GM21717 (cell line): ENCODE measurements around the gene DLEU7.

Experiments used
- ATAC-seq: cut with Tn5 transposase; IDR thresholded peaks from one replicate; pipeline ENCODE4 v1.9.1; 2021; ENCODE audit warnings: mild to moderate bottlenecking, moderate library complexity; ENCODE audit not compliant: unreplicated experiment

Gene DLEU7

DNA sequence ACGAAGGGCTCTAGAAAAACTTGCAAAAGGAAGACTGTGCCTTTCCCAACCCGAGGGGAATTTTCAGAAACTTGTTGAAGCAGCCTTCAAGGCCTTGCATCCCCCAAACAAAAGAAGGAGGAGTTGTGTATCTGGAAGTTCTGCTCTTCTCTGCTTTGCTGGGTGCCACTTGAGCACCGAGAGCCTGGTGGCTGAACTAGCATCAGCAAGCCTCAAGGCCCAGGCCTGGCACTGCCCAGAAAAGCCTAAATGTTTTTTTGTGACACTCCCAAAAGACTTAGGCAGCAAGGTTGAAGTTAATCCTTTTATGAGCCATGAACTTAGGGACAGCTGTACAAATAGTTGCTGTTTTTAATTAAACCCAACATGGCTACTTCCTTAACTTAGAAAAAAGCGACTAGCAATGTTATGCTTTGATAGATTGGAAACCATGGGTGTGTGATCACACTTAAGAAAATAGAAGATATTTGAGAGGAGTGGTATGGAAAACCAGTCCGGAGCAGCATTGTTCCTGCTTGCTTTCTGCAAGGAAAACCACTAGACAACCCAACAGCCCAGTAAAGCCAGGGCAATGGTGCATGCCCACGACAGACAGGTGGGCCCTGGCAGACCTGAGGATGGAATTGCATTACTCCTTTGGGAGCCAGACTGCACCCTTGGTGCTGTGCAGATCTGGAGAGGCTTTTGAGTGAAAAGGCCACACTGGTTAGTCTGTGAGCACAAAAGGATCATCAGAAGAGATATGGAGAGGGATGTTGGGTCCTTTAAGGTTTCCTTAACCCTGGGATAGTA is 788 bp upstream of the DLEU7 start:
- ATAC-seq: no peak

DNA sequence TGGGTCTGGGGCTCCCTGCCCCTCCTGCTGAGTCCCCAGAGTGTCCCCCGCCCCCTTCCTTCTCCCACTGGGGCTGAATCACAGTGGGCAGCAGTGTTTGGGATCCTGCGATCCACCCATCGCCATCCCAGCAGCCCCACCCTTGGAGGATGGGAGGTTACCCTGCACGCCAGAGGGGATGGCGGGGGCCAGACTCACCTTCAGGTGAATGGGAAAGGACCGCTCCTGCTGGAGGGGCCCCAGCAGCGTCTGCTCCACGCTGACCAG is 569 bp downstream of the DLEU7 start:
- no peak for ATAC-seq

GRCh38 chr13:50842251-50842989 is 1.1 kb downstream of the DLEU7 start:
- no peak for ATAC-seq

GRCh38 chr13:50841786-50842185 is 1.7 kb downstream of the DLEU7 start:
- no peak for ATAC-seq

GRCh38 chr13:50840284-50840683 is 3.2 kb downstream of the DLEU7 start:
- ATAC-seq: no peak

DNA sequence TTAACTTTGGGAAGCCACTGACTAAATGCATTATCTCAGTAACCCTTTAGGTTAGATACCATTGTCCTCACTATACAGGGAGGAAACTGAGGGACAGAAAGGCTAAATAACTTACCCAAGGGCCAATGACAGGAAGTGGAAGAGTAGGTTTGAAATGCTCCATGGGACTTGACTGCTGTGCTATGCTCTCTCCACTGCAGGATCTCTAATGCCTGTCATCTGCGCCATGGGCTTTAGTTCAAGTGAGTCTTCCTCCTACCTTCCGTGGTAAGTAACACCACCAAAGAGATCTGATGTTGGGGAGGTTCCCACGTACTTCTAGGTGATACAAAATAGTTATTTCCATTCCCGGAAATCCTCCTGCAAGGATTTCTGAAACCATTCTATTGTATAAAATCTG is 3.7 kb downstream of the DLEU7 start:
- no peak for ATAC-seq

- no peak for ATAC-seq
These were observed 4.8 kb downstream of the DLEU7 start for GRCh38 chr13:50838701-50839100.

DNA sequence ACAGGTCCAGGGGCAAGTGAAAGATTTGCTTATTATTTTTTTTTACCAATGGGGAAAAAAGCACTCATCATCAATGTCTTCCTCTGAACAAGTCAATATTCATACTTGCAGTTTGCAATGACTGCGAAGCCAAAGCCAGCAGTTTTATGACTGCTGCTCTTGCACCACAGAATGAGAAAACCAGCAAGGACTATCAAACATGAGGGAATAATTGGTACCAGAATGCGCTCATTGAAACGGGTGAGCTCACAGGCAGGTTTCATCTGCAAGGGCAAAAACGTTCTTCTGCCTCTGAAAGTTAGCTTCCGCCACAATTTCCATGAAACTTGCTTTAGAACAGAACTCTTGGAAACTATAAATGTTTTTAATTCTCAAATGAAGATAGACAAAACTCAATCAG is 5.5 kb downstream of the DLEU7 start:
- ATAC-seq: no peak

- no peak for ATAC-seq
These were observed 12.0 kb downstream of the DLEU7 start for GRCh38 chr13:50831512-50831911.

GRCh38 chr13:50829896-50830295 is 13.6 kb downstream of the DLEU7 start:
- no peak for ATAC-seq

GRCh38 chr13:50829226-50829625 is 14.3 kb downstream of the DLEU7 start:
- ATAC-seq: no peak

GRCh38 chr13:50826035-50826434 is 17.5 kb downstream of the DLEU7 start:
- ATAC-seq: no peak

DNA sequence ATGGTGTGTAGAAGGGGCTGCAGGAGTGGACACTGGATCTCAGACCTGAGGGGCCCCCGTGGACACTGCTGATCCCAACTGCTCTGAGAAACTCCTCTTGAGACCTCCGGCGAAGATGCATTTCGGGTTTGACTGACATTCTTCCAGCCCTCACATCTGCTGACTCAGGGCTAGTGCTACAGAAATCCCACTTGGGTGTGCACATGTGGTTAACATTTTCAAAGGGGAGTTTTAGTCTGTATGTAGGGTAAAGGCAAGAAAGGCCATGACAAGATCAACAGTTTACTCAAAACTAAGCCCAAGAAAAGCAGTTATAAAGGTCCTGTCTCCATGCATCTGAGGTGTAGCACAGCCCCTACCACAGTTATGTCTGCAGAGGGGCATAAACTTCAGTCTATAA is 31.2 kb downstream of the DLEU7 start:
- no peak for ATAC-seq

DNA sequence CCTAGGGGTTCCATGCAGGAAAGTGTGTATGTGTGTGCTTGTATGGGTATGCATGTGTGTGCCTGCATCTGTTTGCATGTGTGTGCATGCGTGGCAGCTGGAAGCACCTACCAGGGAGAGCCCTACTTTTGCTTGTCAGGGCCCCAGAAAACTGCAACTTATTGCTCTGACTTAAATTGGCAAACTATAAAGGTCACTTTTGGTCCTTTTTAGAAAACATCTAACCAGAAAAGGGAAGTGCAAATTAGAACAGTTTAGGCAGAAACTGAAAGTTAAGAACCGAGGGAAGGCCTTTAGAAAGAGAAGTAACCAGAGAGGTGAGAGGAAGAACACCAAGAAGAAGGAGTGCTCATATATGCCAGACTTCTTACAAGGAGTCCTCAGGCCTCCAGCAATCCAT is 32.5 kb downstream of the DLEU7 start:
- peak; percentile 93 for ATAC-seq

DNA sequence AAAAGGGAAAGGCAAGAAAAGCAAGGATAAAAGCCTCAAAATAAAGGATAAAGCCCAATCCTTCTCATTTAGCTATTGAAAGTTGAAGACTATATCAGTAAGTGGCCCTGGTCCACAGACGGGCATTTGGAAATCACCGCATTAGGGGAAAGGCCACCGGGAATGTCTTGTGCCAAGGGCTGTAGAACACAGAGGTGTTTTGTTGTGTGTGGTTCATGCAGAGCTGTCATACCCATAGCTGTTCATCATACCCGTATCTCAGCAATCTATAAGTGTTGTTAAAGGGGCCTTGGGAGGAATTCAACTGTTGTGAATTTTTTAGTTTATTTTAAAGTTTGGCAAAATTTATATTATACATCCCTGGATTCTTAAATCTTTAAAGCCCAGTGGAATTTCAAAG is 33.0 kb downstream of the DLEU7 start:
- ATAC-seq: no peak

GRCh38 chr13:50809133-50810090 is 34.1 kb downstream of the DLEU7 start:
- no peak for ATAC-seq

DNA sequence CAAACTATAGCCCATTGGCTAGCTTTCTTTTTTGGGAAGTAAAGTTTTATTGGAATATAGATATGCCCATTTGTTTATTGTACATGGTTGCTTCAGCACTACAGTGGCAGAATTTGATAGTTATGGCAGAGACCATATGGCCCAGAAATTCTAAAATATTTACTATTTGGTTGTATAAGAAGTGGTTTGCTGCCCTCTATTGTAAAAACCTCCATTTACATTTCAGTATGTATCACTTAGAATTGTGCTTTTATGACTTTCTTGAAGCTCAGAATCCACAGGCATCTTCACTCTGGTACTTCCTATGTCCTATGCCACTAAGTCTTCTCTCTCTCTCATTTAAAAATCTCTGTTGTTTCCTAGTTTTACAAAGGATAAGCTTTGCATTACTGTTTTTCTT is 37.7 kb downstream of the DLEU7 start:
- ATAC-seq: no peak

- ATAC-seq: peak; percentile 82
These were observed 42.2 kb downstream of the DLEU7 start for GRCh38 chr13:50801087-50801931.

DNA sequence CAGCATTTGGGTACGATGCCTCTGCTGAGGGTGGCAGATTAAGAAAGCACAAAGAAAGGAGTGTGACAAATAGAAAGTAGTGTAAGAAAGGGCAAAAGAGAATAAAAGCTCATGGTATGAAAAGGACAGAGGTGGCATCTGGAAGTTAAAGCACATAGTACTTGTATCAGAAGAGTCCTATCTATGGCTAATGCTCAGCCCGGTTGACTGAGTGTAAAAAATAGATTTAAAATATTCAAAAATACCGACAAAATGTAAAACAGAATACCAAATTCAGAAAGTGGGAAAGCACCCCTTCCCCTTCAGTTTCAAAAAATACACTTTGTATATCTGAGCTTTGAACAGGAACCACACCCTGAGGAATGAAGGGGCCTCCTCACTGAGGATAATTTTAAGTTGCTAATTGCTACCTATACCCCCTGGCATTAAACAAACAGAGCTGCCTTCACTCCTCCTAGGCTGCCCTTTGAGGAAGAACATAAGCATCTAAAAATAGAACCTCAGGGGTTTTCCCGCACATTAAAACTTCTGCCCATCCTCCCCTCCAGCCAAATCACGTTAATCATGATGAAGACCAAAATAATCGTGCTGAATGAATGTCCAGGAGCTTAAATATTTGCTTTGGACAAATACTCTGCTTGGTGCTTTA is 43.3 kb downstream of the DLEU7 start:
- ATAC-seq: no peak

DNA sequence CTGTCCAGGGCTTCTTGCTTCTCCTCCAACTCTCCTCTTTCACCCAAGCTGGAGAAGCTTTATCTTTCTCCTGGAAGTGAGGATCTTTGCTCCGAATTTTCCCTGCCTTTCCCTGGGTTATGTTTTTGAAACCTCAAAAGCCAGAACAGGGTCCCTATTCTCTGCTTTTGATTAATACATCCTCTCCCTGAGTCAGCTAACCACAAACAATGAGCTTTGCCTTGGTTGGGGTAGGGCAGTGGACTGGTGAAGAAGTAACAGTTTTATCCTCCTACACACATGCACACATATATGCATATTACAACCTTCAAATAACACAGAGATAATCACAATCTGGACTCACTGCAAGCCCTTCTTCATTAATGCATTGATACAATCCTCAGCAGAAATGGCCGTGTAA is 44.6 kb downstream of the DLEU7 start:
- no peak for ATAC-seq
